Right kidney (tissue), 1 donor: ENCODE results near the gene GLRA3.
"Not testable (repeated sequence)": the region's sequence is repeated elsewhere in the genome, so short reads cannot be mapped to it uniquely, and the experiment has no call there.

Experiments
- DNase-seq: peaks from one replicate; pipeline ENCODE4 v3.0.0-alpha.2; 2016

Gene GLRA3

GRCh38 chr4:174713181-174713580 is 115.9 kb downstream of the GLRA3 start:
- no peak for DNase-seq

DNA sequence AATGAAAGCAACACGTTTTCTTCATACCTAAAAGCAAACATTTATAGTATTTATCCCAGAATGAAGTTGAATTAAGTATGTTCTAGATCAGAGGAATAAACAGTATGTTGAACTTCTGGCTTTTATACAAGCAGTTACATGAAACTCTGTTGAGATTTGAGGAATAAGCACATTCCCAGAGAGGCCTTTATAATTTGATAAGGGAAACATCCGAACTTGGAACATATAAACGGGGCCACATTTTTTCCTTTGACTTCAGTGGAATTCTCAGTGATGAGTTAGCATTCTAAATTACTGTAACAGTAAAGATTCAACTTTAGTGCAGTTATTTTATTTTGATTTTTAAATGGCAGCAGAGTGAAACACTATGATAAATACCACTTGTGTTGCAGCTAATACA is 119.5 kb downstream of the GLRA3 start:
- no peak for DNase-seq

- DNase-seq = no peak
Observed at GRCh38 chr4:174708381-174708780, 120.7 kb downstream of the GLRA3 start.

- no peak for DNase-seq
Observed at GRCh38 chr4:174707902-174708301, 121.1 kb downstream of the GLRA3 start.

- no peak for DNase-seq
Observed at GRCh38 chr4:174707051-174707676, 121.9 kb downstream of the GLRA3 start.

DNA sequence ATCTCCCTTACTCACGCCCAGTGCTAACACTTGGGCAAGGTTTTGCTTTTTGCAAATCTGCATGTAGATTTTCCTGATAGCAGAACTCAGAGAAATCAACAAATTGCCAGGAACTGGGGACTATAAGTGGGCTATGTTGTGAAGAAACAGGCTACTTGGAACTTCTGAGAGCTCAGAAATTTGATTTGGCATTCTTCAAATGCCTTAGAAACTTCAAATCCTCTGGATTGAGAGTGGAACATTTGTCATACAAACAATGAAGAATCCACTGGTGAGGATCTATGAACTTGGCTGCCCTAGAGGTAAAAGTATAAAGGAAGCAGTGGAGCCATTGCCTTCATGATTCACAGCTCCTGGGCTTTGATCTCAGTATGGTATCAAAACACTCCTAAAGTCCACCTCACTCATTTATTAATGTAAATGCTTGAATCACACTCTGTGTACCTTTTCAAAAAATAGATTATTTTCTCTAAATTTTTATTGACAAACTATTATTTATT is 126.0 kb downstream of the GLRA3 start:
- DNase-seq = no peak

DNA sequence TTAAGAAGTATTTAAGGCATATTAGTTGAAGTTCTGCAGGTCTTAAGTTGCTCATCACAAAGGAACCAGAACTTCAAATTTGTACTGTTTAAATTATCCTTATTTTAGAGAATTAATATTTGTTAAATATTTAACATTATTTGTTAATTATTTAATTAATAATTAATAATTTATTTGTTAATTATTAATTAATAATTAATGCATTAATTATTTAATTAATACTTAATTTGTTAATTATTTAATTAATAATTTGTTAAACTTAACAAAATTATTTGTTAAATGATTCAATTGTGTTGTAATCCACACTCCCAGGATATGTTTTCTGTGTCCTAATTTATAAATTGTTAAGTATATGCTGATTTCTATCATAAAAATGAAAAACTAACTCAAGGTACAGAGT is 129.4 kb downstream of the GLRA3 start:
- no peak for DNase-seq

GRCh38 chr4:174697896-174698295 is 131.2 kb downstream of the GLRA3 start:
- no peak for DNase-seq

DNA sequence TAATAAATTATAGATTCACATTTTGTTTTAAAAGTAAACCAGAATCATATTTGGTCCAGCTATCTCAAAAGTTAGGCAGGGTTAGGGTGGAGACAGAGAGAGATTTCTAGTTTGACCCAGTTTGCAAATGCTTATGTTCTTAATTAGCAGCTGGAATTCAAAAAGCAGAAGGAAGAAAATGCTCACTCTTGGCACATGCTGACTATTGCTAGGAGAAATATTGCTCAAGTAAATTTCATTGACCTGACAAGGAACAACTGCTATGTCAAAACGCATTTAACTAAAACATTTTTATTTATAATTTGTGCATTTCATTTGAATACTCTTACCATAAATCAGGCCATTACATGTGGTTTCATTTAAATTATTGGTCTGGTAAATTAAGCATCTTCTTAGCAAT is 131.8 kb downstream of the GLRA3 start:
- DNase-seq = no peak

GRCh38 chr4:174696657-174697056 is 132.4 kb downstream of the GLRA3 start:
- no peak for DNase-seq

DNA sequence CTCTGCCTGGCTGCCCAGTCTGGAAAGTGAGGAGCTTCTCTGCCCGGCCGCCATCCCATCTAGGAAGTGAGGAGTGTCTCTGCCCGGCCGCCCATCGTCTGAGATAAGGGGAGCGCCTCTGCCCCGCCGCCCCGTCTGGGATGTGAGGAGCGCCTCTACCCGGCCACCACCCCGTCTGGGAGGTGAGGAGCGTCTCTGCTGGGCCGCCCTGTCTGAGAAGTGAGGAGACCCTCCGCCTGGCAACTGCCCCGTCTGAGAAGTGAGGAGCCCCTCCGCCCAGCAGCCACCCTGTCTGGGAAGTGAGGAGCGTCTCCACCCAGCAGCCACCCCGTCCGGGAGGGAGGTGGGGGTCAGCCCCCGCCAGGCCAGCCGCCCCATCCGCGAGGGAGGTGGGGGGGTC is 137.2 kb downstream of the GLRA3 start:
- not testable (repeated sequence) for DNase-seq

- DNase-seq = no peak
Observed at GRCh38 chr4:174690665-174691064, 138.4 kb downstream of the GLRA3 start.

- DNase-seq = no peak
Observed at GRCh38 chr4:174689618-174690017, 139.4 kb downstream of the GLRA3 start.

DNA sequence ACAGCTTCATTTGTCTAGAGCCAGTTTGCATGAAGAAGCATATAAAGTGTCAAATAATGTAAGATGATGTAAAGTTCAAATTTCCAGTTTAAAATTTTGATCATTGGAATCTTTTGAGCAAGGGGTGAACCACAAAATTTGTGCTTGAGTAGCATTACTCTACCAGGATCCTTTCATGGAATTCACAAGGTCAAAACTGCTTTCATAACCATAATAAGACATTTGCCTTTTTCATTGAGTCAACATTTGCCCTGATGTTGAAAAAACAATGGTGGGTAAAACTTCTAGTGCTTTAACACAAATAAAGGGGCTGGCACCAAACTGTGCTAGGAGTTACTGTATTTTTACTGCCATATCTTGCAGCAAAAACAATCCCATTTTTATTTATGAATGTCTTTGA is 142.2 kb downstream of the GLRA3 start:
- no peak for DNase-seq

GRCh38 chr4:174681723-174682300 is 147.2 kb downstream of the GLRA3 start:
- DNase-seq = no peak

GRCh38 chr4:174674305-174674840 is 154.7 kb downstream of the GLRA3 start:
- no peak for DNase-seq

DNA sequence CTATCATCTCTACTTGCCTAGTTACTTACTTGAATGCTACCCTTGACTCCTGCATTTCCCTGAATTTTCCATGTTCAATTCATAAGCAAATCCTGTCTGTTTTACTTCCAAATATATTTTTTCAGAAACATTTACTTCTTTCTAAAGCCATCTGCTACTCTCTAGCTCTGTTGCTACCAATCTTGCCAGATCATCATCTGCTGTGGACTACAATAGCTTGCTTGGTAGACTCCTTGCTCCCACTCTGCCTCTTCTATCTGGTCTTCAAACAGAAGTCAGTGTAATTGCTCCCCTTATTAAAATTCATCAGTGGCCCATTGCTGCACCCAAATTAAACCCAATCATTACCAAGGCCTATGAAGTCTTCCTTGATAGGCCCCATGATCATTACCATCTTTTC is 155.2 kb downstream of the GLRA3 start:
- no peak for DNase-seq

GRCh38 chr4:174672276-174672675 is 156.8 kb downstream of the GLRA3 start:
- no peak for DNase-seq

DNA sequence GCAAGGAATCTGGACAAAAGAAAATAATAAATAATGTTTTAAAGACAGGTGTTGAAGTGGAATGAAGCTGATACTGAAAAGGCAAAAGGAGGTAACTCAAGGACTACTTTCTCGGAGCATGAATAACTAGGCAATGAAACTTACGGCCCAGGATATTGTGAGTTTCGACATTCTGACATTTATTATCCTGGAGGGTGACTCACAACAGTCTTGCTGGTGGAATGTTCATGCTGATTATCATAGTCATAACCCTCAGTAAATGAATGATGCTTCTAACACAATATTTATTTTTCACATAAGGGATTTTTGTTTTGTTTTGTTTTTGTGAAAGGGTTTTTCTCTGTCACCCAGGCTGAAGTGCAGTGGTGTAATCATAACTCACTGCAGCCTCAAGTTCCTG is 159.8 kb downstream of the GLRA3 start:
- DNase-seq = no peak

GRCh38 chr4:174665799-174666198 is 163.2 kb downstream of the GLRA3 start:
- no peak for DNase-seq

- no peak for DNase-seq
Observed at GRCh38 chr4:174663216-174663615, 165.8 kb downstream of the GLRA3 start.

DNA sequence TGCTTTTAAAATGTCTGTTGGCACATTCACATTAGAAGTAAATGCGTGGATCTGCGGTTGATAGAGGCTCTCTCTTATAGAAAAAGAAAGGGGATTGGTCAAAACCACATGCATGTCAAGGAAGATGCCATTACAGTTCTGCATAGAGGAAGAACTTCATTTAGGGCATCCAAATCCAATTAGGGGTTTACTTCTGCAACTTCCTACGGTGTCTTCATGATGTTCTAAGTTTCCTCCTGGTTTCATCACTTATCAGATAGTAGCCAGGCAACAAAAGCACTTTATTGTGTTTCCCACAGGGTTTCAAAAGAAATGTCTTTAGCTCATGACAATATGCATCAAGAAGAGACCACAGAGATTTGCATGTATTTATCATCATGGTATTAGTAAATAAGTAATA is 170.8 kb downstream of the GLRA3 start:
- no peak for DNase-seq

DNA sequence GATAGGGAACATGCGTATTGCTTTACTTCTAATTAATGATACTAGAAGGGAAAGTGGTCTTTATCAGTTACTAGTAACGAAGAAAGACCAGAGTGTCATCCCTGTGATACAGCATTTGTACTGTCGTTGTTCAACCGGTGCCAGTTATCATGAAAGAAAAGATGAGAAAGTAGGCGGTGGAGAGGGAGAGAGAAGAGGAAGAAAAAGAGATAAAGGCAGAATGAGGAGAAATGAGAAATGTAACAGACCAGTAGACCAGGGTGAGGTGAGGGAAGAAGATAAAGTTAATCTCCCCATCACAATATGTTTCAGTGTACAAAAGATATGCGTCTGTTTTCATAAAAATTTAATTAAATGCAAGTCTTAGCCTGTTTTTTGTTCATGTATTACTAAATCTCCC is 171.6 kb downstream of the GLRA3 start:
- no peak for DNase-seq

- no peak for DNase-seq
Observed at GRCh38 chr4:174654634-174655033, 174.4 kb downstream of the GLRA3 start.
